Muscle of leg (tissue), 11 donors: ENCODE results near the gene COL15A1. TPM values are rescaled to one million over a fixed set of nuclear protein-coding genes. Genes with fewer than 3 reads are reported as not detected.
"Not testable (repeated sequence)": the region's sequence is repeated elsewhere in the genome, so short reads cannot be mapped to it uniquely, and the experiment has no call there.

Source experiments
- DNase-seq: peaks from one replicate; pipeline ENCODE4 v3.0.0; 2013
- H3K27ac ChIP-seq: one replicate; pipeline ENCODE4 v1.5.1; 2013; ENCODE audit warnings: mild to moderate bottlenecking, low read length, control low read depth
- H3K27me3 ChIP-seq: one replicate; pipeline ENCODE4 v1.6.1; 2013; ENCODE audit warnings: low read length; ENCODE audit not compliant: control insufficient read depth, insufficient read depth
- H3K36me3 ChIP-seq: one replicate; pipeline ENCODE4 v1.6.1; 2013; ENCODE audit warnings: low read length; ENCODE audit not compliant: control insufficient read depth, insufficient read depth
- H3K4me1 ChIP-seq: one replicate; pipeline ENCODE4 v1.6.1; 2013; ENCODE audit warnings: low read length; ENCODE audit not compliant: control insufficient read depth, insufficient read depth
- H3K4me3 ChIP-seq: one replicate; pipeline ENCODE4 v1.5.1; 2013; ENCODE audit warnings: low read length, control low read depth
- H3K9me3 ChIP-seq: replicated peaks from 2 replicates; pipeline ENCODE4 v1.6.1; 2013; ENCODE audit warnings: low read depth, low read length; ENCODE audit not compliant: control insufficient read depth
- WGBS: methylation state at CpG from one replicate; pipeline ENCODE4 v1.1.5; 2013; ENCODE audit warnings: missing lambda C conversion rate; ENCODE audit not compliant: insufficient coverage; 5-methylcytosine and 5-hydroxymethylcytosine counted together
- polyA plus RNA-seq, 8 donors: library from polyadenylated mRNA; unstranded; fragments of 120-200 nt; gene quantifications; one replicate each; pipeline versions ENCODE4 v1.2.1 to v1.2.3, GENCODE V29; 2013; ENCODE audit warnings: inconsistent platforms in 1 of 8, low replicate concordance in 1 of 8; ENCODE audit not compliant: insufficient read length in 8 of 8, insufficient read depth in 1 of 8
- total RNA-seq: library from RNA; stranded (reverse); fragments of 120-200 nt; gene quantifications from one replicate; pipeline ENCODE4 v1.2.4, GENCODE V29; 2013

The COL15A1 gene
- total and polyA plus RNA-seq, 9 donors, result 169 to 259 (median 197) TPM

DNA sequence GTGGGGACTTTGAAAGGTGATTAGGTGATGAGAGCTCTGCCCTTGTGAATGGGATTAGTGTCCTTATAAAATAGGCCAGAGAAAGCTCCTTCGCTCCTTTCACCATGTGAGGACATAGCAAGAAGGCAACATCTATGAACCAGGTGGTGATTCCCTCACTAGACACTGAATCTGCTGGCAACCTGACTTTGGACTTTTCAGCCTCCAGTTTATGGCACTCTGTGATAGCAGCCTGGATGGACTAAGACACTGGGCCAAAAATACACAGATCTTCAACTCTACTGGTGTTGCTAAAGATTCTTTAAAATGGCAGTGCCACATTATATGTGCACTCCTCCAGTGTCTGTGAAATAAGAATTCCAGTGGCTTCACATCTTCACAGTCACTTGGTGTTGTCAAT, 41.2 kb upstream of the COL15A1 start:
- no peaks in the 10 kb centered on the region for H3K36me3 ChIP-seq
- no peaks in the 10 kb centered on the region for H3K9me3 ChIP-seq
- no peak for DNase-seq
- peaks cover 32% of the 10 kb centered on the region for H3K4me1 ChIP-seq
- 89% methylated on average over 1 of the region's 1 CpG for WGBS
- no peak overlapping the region for H3K4me3 ChIP-seq
- H3K27ac ChIP-seq, result no peak overlapping the region
- H3K27me3 ChIP-seq, result no peaks in the 10 kb centered on the region

DNA sequence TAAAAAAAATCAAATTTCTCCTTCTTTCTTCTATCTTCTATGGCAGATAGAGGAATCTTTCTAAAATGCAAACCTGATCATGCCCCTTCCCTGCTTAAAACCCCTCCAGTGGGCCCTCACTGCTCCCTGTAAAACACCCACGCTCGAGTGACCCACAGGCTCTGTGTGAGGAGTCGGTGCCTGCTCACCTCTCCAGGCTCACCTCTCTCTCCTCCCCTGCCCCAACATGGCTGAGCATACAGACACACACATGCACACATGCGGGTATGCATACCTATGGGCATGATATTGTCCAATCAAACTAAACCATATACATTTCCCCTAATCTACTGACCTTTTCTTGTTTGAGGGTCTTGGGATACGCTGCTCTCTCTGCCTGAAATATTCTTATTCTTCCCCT, 40.8 kb upstream of the COL15A1 start:
- Histone ChIP-seq H3K4me3 (no peak overlapping the region), H3K36me3 (no peaks in the 10 kb centered on the region), H3K27me3 (no peaks in the 10 kb centered on the region), H3K4me1 (peaks cover 35% of the 10 kb centered on the region), H3K9me3 (no peaks in the 10 kb centered on the region), H3K27ac (no peak overlapping the region)
- 94% methylated on average over 5 of the region's 5 CpGs for WGBS
- no peak for DNase-seq

DNA sequence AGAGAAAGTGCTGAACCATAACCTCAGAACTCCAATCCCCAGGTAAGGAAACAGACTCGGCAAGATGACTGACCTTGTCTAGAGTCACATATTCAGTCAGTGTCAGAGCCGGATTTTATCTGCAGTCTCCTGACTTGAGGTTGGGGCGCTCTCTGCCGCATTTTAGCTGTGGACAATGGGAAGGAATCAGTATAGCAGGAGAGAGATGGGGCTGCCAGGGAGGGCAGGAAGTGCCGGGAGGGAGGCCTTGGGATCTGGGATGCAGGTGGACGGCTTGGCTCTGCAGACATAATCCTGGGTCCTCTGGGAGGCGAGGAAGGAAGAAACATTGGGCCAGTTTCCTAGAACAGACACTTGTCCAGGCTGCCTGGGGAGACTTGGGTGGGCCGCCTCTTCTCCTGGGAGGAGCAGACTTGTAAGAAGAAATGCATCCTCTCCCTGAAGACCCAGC, 39.7 kb upstream of the COL15A1 start:
- Histone ChIP-seq H3K4me3 (no peak overlapping the region), H3K27ac (no peak overlapping the region), H3K9me3 (no peaks in the 10 kb centered on the region), H3K27me3 (no peaks in the 10 kb centered on the region), H3K36me3 (no peaks in the 10 kb centered on the region), H3K4me1 (peaks cover 46% of the 10 kb centered on the region)
- WGBS, result 34% methylated on average over 7 of the region's 8 CpGs
- DNase-seq, result peak; percentile 90

DNA sequence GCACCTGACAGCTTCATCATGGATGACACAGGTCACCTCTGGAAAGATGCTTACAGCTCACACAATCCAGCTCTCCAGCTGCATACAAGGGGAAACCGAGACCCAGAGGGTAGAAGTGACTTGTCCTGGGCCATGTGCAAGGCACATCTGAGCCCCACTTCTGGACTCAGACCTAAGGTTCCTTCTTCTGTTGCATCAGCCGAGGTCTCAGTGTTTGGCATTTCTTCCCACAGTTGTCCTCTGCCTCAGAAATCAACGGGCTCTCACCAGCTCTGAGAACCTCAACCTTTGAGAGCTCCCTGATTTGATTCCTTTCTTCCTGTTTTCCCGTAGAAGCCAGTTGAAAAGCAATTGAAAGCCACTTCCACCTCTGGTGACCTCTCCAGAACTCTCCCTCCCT, 38.7 kb upstream of the COL15A1 start:
- Histone ChIP-seq H3K36me3 (no peaks in the 10 kb centered on the region), H3K4me3 (no peak overlapping the region), H3K27ac (no peak overlapping the region), H3K4me1 (peaks cover 44% of the 10 kb centered on the region), H3K9me3 (no peaks in the 10 kb centered on the region), H3K27me3 (no peaks in the 10 kb centered on the region)
- DNase-seq, result no peak
- 75% methylated on average over 4 of the region's 4 CpGs for WGBS

DNA sequence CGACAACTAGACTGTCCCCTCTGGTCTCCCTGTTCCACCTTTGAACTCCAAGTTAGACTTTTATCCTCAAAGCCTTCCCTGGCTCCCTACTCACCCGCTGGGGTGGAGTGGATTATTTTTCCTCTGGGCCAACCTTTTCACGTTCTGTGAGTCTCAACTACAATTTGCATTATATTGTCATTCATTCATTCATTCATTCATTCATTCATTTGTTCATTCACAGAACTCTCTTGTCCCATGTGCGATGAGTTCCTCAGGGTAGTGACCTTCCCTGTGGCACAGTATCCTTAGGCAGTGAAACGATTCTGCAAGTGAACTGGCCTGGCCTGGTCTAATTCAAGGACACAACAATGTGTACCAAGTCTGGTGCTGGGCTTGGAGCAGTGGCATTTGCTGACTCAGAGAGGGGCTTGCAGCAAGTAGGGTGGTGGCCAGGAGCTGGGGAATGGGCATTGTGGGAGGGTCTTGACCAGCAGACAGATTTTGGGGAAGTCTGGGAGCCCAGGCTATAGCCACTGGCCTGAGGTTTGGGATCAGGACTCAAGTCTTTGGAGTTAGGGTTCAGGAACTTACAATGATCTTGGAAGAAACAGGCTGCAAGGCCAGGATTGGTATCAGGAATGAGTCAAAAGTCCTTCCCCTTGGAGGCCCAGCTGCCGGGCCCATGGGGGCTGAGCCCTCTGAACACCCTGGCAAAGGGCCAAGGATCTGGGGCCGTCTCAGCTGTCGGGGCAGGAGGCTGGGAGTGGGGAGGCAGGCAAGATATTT, 37.2 kb upstream of the COL15A1 start:
- DNase-seq, result peak; percentile 61

DNA sequence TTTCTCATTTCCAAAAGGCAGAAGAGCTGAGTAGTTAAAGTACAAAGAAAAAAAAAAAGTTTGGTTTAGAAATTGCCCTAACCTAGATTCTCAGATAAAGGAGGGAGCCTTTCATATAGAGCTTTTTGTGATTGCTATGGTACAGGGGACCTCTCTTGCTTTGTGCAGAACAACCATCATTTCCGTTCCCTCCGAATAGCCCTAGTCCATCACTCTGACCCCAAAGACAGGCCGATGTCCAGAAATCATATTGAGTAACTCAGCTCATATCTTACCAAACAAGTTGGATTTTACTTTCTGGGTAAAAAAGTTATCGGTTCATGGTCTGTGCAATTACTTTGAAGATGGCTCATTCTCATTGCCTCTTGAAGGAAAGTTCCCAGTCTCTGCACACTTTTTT, 36.7 kb upstream of the COL15A1 start:
- H3K9me3 ChIP-seq, result no peaks in the 10 kb centered on the region
- no peaks in the 10 kb centered on the region for H3K36me3 ChIP-seq
- H3K27me3 ChIP-seq, result no peaks in the 10 kb centered on the region
- H3K4me3 ChIP-seq, result no peak overlapping the region
- H3K27ac ChIP-seq, result peak overlapping the region; percentile 47
- DNase-seq, result no peak
- H3K4me1 ChIP-seq, result peaks cover 57% of the 10 kb centered on the region
- WGBS, result no CpG with 5 or more reads among the region's 4 CpGs

More for the DNA sequence above, 37.2 kb upstream of the COL15A1 start:
- WGBS, result 90% methylated on average over 4 of the region's 8 CpGs
- Histone ChIP-seq H3K27me3 (no peaks in the 10 kb centered on the region), H3K9me3 (no peaks in the 10 kb centered on the region), H3K4me3 (no peak overlapping the region), H3K27ac (peak overlapping the region; percentile 4), H3K4me1 (peaks cover 53% of the 10 kb centered on the region), H3K36me3 (no peaks in the 10 kb centered on the region)

DNA sequence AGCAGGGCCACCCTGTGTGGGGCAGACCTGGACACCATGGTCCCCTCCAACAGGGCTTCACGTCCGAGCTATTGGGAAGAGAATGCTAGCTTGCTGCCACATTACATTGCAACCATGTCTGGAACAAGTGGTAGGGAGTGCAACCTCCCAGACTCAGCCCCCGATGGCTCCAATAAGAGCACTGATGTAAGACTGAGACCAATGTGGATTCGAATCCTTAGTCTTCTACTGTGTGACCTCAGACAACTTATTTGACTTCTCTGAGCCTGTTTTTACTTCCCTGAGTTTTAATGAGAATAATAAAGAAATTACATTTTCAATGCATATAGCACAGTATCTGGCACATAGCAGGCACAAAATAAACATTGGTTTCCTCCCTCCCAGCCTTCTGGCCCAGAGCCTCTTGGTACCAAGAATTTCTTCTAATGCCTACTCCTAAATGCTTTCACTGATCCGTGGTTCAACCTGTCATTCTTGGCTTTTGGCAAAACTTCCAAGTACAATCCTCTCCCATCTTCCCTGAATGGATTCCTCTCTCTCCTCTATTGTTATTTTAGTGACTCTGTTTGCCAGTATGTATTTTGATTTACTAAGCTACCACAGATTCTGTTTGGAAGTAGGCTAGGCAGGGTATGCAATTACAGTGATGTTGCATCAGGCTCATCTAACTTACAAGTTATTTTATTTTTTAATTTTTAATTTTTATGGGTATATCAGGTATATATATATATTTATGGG, 34.6 kb upstream of the COL15A1 start:
- no peak for DNase-seq
- no peak overlapping the region for H3K4me3 ChIP-seq
- 7% methylated on average over 2 of the region's 5 CpGs for WGBS
- H3K27ac ChIP-seq, result peak overlapping the region; percentile 83
- no peaks in the 10 kb centered on the region for H3K9me3 ChIP-seq
- H3K36me3 ChIP-seq, result no peaks in the 10 kb centered on the region
- no peaks in the 10 kb centered on the region for H3K27me3 ChIP-seq
- peaks cover 63% of the 10 kb centered on the region for H3K4me1 ChIP-seq

DNA sequence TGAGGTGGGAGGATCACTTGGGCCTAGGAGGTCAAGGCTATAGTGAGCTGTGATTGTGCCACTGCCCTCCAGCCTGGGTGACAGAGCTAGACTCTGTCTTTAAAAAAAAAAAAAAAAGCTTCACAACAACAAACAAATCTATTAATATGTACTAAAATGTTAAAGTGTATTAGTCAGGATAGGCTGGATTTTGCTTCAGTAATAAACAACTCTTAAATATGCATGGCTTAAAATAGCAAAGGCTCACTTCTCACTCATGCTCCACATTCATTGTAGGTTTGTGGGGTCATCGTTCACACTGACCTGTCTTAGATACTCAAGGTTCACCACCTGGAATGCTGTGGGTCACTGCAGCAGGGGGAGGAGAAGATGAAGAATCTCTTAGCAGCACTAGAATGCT, 33.8 kb upstream of the COL15A1 start:
- no CpG with 5 or more reads among the region's 1 CpG for WGBS
- no peaks in the 10 kb centered on the region for H3K27me3 ChIP-seq
- peak overlapping the region; percentile 2 for H3K27ac ChIP-seq
- H3K36me3 ChIP-seq, result no peaks in the 10 kb centered on the region
- peaks cover 55% of the 10 kb centered on the region for H3K4me1 ChIP-seq
- H3K4me3 ChIP-seq, result no peak overlapping the region
- H3K9me3 ChIP-seq, result no peaks in the 10 kb centered on the region
- no peak for DNase-seq

DNA sequence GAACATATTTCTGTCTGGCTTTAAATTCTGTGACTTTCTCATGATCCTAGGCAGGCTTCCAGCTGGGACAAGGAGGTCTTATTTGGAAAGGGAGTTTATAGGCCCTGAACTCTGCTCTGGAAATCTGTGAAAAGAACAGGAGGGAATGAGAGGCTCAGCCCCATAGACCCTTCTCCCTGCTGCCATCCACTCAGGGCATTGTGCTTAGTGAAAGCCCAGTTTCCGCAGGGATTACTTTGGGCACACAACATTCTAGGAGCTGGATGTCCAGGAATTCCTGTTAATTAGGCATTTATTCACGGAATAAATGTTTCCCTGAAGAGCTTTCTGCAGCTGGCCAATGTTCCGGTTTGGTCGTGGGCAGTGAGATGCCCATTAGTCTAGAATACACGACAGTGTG, 32.7 kb upstream of the COL15A1 start:
- H3K9me3 ChIP-seq, result no peaks in the 10 kb centered on the region
- H3K4me1 ChIP-seq, result peaks cover 57% of the 10 kb centered on the region
- no peaks in the 10 kb centered on the region for H3K36me3 ChIP-seq
- peak; percentile 73 for DNase-seq
- no peak overlapping the region for H3K4me3 ChIP-seq
- 42% methylated on average over 5 of the region's 5 CpGs for WGBS
- H3K27ac ChIP-seq, result peak overlapping the region; percentile 25
- H3K27me3 ChIP-seq, result no peaks in the 10 kb centered on the region

DNA sequence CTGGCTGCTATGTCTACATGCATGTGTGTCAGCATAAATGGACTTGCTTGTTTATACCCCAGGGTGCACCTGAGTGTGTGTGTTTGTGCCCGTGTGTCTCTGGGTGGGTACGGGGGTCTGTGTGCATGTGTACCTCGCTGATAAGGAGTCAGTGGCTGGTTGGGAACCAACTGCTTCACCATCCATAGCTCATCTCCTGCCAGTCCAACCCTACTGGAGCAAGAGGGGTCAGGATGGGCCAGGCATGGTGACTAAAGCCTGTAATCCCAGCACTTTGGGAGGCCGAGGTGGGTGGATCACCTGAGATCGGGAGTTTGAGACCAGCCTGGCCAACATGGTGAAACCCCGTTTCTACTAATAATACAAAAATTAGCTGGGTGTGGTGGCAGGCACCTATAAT, 32.0 kb upstream of the COL15A1 start:
- WGBS, result no CpG with 5 or more reads among the region's 6 CpGs
- not testable (repeated sequence) for DNase-seq, H3K9me3 ChIP-seq, H3K36me3 ChIP-seq, H3K27me3 ChIP-seq, H3K4me3 ChIP-seq
- Histone ChIP-seq H3K27ac (peak overlapping the region; percentile 13), H3K4me1 (peaks cover 59% of the 10 kb centered on the region)
